GM19438 (cell line): Measurements from ENCODE around the gene CFAP77.

Experiments used
- ATAC-seq: cut with Tn5 transposase; IDR thresholded peaks from one replicate; pipeline ENCODE4 v1.9.1; 2021; ENCODE audit warnings: low read depth; ENCODE audit not compliant: unreplicated experiment

CFAP77 gene

GRCh38 chr9:132513416-132513815 is 103.4 kb downstream of the CFAP77 start:
- ATAC-seq = no peak

- no peak for ATAC-seq
Measured at GRCh38 chr9:132514011-132514744, 104.2 kb downstream of the CFAP77 start.

DNA sequence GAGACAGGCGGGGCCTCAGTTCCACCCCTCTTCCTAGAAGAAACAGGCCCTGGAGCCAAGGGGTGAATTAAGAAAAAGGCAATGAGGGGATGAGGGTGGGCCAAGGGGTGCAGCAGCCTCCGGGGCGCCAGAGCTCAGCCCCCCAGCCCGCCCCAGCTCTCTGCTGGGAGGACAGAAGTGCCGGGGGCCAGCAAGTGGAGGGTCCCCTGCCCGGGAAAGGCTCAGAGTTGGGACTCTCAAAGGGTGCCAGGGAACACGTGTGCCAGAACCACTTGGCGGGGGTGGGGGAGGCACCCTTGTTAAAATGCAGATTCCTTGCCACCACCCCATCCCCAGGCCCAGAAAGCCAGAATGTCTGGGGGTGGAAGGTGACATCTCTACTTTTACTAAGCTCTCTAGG is 104.8 kb downstream of the CFAP77 start:
- no peak for ATAC-seq

- ATAC-seq = no peak
Measured at GRCh38 chr9:132516301-132516700, 106.3 kb downstream of the CFAP77 start.

- ATAC-seq = no peak
Measured at GRCh38 chr9:132516911-132517310, 106.9 kb downstream of the CFAP77 start.

DNA sequence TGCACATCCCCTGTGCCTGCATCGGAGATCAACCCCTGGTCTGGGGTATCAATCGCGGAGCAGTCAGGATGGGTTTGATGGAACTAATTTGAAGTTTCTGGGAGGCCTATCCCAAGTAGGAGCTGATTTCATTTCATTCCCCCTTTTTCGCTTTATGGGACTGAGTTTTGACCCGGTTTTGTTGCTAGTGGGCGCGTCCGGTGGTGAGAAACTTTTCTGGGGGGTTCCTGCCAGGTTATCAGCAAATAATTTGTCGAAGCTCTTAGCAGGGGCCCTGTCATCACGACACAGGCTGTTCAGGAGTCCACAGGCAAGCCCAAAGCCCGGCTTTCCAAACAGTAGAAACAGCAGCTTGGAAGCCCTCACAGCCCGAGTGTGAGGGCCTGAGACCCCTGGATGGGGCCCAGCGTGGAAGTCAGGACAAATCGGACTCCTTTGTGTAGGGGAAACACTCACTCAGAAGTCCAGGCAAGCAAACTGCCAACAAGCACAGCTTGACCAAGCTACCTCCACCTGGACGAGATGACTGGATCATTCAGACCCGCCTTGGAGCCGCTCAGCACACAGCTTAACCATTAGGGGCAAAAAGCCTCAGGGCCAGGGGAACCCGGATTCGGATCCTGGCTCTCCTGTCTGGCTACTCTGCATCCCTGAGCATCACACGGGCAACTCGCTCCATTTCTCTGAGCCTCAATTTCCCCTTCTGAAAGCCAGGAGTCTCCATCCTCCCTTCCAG is 108.0 kb downstream of the CFAP77 start:
- ATAC-seq = no peak

DNA sequence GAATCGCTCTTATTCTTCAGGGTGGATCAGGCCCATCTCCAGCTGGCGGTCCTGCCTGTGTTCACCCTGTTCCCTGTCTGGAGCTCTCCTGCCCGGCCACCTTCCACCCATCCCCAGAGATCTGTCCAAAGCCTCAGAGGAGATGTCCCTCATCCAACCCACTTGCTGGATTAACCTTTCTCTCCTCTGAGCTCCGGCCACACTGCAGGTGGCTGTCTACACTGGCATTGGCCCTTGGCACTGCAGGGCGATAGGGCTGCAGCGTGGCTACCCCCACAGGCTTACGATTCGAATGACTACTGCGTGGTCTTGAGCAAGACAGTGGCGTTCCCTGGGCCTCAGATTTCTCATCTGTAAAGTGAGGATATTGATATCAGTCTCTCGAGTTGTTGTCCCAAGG is 108.6 kb downstream of the CFAP77 start:
- ATAC-seq = no peak

DNA sequence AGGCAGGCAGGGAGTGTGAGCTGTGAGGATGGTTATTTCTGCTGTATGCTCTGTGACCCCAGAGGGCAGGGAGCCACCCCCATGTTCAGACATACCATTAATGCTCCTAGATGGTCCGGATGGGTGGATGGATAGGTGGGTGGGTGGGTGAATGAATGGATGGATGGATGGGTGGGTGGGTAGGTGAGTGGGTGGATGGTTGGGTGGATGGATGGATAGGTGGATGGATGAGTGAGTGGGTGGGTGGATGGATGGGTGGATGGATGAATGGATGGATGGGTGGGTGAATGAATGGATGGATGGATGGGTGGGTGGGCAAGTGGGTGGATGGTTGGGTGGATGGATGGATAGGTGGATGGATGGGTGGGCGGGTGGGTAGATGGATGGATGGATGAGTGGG is 109.0 kb downstream of the CFAP77 start:
- no peak for ATAC-seq

DNA sequence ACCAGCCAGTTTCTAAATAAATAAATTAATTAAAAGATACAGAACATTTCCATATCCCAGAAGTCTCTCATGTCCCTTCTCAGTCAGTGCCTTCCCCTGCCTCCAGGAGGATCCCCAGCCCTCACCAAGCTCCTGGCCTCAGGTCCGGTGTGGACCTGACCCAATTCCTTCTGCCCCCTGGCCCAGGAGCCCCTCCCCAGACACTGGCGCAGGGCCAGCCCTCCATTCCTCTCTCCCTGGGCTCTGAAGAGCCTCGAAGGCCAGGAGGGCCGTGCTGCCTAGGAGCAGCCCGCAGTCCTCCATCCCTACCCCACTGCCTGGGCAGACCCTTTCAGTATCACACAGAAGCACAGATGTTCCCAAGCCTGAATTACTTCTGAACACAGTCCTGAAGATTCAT is 110.6 kb downstream of the CFAP77 start:
- ATAC-seq = no peak

- no peak for ATAC-seq
Measured at GRCh38 chr9:132525308-132526023, 115.5 kb downstream of the CFAP77 start.

DNA sequence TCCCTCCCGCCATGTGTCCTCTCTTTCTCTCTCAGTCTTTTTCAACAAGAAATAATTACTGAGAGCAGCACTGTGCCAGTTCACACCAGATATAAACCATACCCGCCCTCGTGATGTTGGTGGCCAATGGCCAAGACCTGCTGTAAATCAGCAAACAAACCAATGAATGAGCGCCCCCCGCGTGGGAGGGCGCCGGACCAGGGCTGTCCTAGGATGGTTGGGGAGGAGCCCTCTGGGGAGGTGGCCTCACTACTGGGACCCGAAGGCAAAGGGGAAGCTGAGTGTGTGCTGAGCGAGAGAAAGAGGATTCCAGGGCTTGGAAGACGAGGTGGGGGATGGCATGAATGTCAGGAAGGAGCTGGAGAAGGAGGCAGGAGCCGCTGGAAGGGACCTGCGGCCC is 121.2 kb downstream of the CFAP77 start:
- ATAC-seq = no peak

- no peak for ATAC-seq
Measured at GRCh38 chr9:132531710-132532570, 121.9 kb downstream of the CFAP77 start.

DNA sequence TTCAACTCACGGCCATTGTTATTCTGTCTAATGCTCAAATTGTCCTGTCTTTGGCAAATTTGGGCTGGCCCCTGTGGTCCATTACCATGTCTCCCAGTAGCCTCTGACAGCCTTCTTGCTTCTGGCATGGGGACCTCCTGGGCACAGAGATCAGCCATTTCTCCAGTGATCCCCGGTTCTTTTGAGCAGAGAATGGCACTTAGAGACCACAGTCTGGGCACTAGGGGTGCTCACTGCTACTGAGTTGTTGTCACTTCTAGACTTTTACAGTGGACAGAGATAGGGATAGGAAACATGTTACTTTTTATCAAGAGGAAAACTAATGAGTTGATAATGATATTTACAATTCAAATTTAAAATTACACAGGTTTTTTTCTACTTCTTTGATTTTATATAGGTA is 124.8 kb downstream of the CFAP77 start:
- ATAC-seq = no peak

- ATAC-seq = no peak
Measured at GRCh38 chr9:132536124-132536523, 126.1 kb downstream of the CFAP77 start.

DNA sequence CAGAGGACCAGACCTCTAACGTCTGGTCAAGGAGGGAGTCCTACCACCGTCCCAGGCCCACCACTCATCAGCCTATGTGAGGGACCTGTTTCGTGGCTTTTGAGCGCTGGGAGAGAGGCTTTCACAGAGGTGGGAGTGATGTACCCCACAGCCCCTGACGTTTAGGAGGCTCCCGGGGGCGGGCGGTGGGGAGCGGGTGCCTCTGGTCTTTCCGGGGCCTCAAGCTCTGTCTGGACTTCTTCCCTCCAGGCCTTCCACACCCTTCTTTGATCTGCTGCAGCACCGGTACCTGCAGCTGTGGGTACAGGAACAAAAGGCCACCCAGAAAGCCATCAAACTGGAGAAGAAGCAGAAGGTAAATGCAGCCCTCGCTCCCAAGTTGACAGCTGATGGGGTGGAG is 127.3 kb downstream of the CFAP77 start:
- ATAC-seq = no peak

DNA sequence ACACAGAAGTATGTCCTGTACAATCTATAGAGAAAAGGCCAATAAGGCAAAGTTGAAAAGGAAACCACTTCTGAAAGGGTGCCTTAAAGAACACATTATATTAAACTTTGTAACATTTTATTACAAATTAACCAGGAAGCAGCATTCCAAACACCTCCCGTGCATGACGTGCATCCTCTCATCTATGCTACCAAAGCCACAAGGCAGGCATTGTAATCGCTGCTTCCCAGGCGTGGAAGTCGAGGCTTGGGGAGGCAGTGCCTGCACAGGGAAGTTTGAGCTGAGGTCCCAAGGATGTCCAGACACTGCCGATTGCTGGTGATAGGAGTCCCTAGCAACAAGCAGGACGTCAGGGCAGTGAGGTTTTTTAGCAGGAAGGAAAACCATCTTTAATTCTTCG is 128.1 kb downstream of the CFAP77 start:
- ATAC-seq = no peak

- ATAC-seq = no peak
Measured at GRCh38 chr9:132539096-132539495, 129.1 kb downstream of the CFAP77 start.

GRCh38 chr9:132541051-132541450 is 131.0 kb downstream of the CFAP77 start:
- ATAC-seq = no peak

GRCh38 chr9:132541870-132542830 is 132.1 kb downstream of the CFAP77 start:
- ATAC-seq = no peak

GRCh38 chr9:132543251-132543650 is 133.2 kb downstream of the CFAP77 start:
- no peak for ATAC-seq
